Ammon's horn (tissue), 1 donor: Measurements from ENCODE around the gene SOST.

Experiments
- DNase-seq: peaks from one replicate; pipeline ENCODE4 v3.0.0-alpha.2; 2016; ENCODE audit warnings: low spot score

SOST gene

GRCh38 chr17:43707184-43707583, 51.4 kb downstream of the SOST start:
- DNase-seq, result no peak

DNA sequence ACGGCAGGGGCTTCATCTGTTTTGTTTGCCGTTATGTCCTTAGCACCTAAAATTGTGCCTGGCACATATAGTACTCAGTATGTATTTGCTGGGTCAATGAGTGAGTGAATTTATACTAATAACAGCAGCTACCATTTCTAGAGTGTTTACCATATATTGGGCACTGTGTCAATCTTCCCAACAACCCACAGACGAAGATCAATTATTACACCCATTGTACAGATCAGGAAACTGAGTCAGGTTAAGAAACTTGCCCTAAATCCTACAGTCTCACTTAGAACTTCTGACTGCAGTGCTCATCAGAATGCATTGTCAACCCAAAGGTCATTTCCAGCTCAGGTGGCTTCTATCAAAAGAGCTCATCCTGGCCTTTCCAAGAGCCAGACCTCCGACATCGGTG, 52.4 kb downstream of the SOST start:
- no peak for DNase-seq
